ENCODE measurements around the gene ZFYVE19. TPM values are rescaled to one million over a fixed set of nuclear protein-coding genes. Genes with fewer than 3 reads are reported as not detected.

ZFYVE19 gene
- total and polyA plus RNA-seq, 2 of the 13 experiments (the other 11 are each of a cell fraction or from before 2014, with no cell fraction given) = 23.3 to 44.0 TPM

DNA sequence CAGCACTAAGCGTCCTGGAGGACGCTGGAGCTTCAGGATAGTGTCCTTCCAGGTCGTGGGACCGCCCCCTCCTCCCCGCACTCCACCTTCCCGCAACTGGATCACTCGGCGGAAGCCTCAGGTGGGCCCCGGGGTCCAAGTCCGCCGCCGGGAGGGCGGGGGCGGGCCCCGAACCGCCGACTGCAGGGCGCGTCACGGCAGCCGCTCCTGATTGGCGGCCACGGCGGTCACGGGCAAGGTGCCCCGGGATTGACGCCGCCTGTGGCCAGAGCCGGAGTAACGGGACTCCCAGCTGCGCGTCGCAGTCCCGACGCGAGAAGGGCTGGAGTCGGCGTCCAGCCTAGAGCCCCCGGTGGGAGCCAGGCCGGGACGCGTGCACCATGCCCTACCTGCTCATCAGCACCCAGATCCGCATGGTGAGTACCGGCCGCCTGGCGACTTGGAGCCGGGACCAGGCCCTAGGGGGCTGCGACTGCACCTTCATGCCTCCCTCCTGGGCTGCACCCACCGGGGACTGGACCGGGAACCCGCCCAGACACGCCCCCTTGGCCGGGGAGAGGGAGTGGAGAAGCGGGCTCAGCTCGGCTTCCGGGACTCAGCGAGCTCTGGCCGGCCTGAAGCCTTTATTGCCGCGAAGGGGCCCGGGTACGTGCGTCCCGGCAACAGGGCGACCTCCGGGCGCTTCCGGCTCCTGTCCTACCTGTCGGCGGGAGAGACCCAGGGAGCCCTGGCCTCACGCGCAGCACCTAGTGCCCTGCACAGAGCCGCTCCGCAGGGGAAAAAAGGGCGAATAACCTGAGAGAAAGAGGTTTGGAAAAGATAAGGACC is 42.9 kb upstream of the ZFYVE19 start, which contains the start of gene GCHFR (continued):
- TF ChIP-seq ZFP91 (CRISPR knock-in tag; IDR thresholded peaks at IDR 0.05; ENCODE audit: borderline replicate concordance) (peak; percentile 93), ZNF556 (CRISPR knock-in tag; IDR thresholded peaks at IDR 0.05; ENCODE audit: borderline replicate concordance) (peak; percentile 70; the same call in 1 of the 2 replicates), HNF4A (CRISPR knock-in tag; IDR thresholded peaks at IDR 0.05) (peak; percentile 25; the same call in 1 of the 2 replicates), FIP1L1 (IDR thresholded peaks at IDR 0.05; ENCODE audit: borderline replicate concordance, insufficient read depth, low read depth, low read length) (no peak), ARID4A (CRISPR knock-in tag; IDR thresholded peaks at IDR 0.05; ENCODE audit: borderline replicate concordance) (peak; percentile 96), RBM22 (optimal IDR thresholded peaks at IDR 0.05; ENCODE audit: low read length) (no peak), HNRNPL (IDR thresholded peaks at IDR 0.05; ENCODE audit: low read depth, low read length) (peak; percentile 62; the same call in 1 of the 2 replicates), ZNF552 (CRISPR knock-in tag; IDR thresholded peaks at IDR 0.05; ENCODE audit: borderline replicate concordance) (peak; percentile 96), YEATS4 (CRISPR knock-in tag; IDR thresholded peaks at IDR 0.05; ENCODE audit: borderline replicate concordance) (no peak; the same call in 1 of the 2 replicates), ZBTB21 (CRISPR knock-in tag; IDR thresholded peaks at IDR 0.05) (no peak), ZHX1 (CRISPR knock-in tag; IDR thresholded peaks at IDR 0.05; ENCODE audit: low read depth) (peak; percentile 81), KDM5B (CRISPR knock-in tag; IDR thresholded peaks at IDR 0.05; ENCODE audit: borderline replicate concordance) (peak; percentile 84), E2F2 (CRISPR knock-in tag; IDR thresholded peaks at IDR 0.05; ENCODE audit: borderline replicate concordance) (peak; percentile 58; the same call in 1 of the 2 replicates), ZNF572 (CRISPR knock-in tag; IDR thresholded peaks at IDR 0.05) (peak; percentile 59; the same call in 1 of the 2 replicates)
- TF ChIP-seq, protein P1, sequence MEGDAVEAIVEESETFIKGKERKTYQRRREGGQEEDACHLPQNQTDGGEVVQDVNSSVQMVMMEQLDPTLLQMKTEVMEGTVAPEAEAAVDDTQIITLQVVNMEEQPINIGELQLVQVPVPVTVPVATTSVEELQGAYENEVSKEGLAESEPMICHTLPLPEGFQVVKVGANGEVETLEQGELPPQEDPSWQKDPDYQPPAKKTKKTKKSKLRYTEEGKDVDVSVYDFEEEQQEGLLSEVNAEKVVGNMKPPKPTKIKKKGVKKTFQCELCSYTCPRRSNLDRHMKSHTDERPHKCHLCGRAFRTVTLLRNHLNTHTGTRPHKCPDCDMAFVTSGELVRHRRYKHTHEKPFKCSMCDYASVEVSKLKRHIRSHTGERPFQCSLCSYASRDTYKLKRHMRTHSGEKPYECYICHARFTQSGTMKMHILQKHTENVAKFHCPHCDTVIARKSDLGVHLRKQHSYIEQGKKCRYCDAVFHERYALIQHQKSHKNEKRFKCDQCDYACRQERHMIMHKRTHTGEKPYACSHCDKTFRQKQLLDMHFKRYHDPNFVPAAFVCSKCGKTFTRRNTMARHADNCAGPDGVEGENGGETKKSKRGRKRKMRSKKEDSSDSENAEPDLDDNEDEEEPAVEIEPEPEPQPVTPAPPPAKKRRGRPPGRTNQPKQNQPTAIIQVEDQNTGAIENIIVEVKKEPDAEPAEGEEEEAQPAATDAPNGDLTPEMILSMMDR (CRISPR knock-in tag; IDR thresholded peaks at IDR 0.05) = peak; percentile 70

Measured in HepG2 (cell line).